K562 (cell line): ENCODE measurements around the gene TWIST1. TPM values are rescaled to one million over a fixed set of nuclear protein-coding genes. Genes with fewer than 3 reads are reported as not detected.

Source experiments
- ATAC-seq: fragments of 200-7000 bp; cut with Tn5 transposase; 3 replicates; pipeline ENCODE4 v1.9.1; 2020; ENCODE audit warnings: moderate library complexity
- BruUV-seq: library from RNA; stranded (reverse); fragments of 400-500 nt; replicated peaks from 2 replicates; lab custom pipeline; 2021; lab: Mats Ljungman, UMichigan
- CTCF ChIA-PET: fragments of 300-600 bp; formaldehyde crosslinking; extraction: SDS; loops from one replicate; lab custom pipeline; 2021; ENCODE audit warnings: low intra/inter-chr PET ratio; lab: Yijun Ruan, JAX
- POLR2A ChIA-PET: fragments of 300-600, 350-650 bp; sonication (Branson Sonifier 250); formaldehyde crosslinking; extraction: SDS; loops from one replicate; lab custom pipeline; 2021; ENCODE audit warnings: antibody characterized with exemption, inconsistent platforms; lab: Yijun Ruan, JAX
- DNase-seq, 4 experiments: peaks; one replicate each; pipeline versions ENCODE4 v3.0.0 to v3.0.0-alpha.2; 2011 to 2018; ENCODE audit warnings: low spot score in 3 of 4, mixed read lengths in 3 of 4; ENCODE audit errors: extremely low read depth in 1 of 4
- FAIRE-seq: peaks from 2 replicates; lab custom pipeline; 2011; peaks lifted over from hg19 to GRCh38; lab: Jason Lieb, UNC
- H2AFZ ChIP-seq: 2 replicates; pipeline ENCODE4 v1.6.0; 2011; ENCODE audit warnings: low read depth, low read length, control low read depth, inconsistent platforms
- H3K27ac ChIP-seq: fragments of 200-600 bp; 3 replicates; pipeline ENCODE4 v1.8.0; 2011; ENCODE audit warnings: low read depth, mild to moderate bottlenecking, control low read depth, inconsistent platforms, low read length, moderate library complexity, mixed read lengths; ENCODE audit errors: extremely low read depth
- H3K27me3 ChIP-seq, 2 experiments: fragments of 300-600 bp in 1 of 2; 2 replicates in 1 of 2; 3 replicates in 1 of 2; pipeline versions ENCODE4 v1.6.0 to v1.8.0; 2011; ENCODE audit warnings: inconsistent platforms in 2 of 2, low read length in 2 of 2, mild to moderate bottlenecking in 1 of 2, mixed read lengths in 1 of 2, moderate library complexity in 1 of 2; ENCODE audit not compliant: control insufficient read depth in 2 of 2, insufficient read depth in 2 of 2
- H3K36me3 ChIP-seq: fragments of 300-600 bp; 3 replicates; pipeline ENCODE4 v1.8.0; 2011; ENCODE audit warnings: mild to moderate bottlenecking, low read length, inconsistent platforms; ENCODE audit not compliant: control insufficient read depth, insufficient read depth
- H3K4me1 ChIP-seq, 2 experiments: fragments of 200-600 bp in 1 of 2; replicated peaks in 1 of 2; 2 replicates in 1 of 2; 3 replicates in 1 of 2; pipeline versions ENCODE4 v1.5.1 to v1.8.0; 2011; ENCODE audit warnings: inconsistent platforms in 2 of 2, low read length in 2 of 2, mild to moderate bottlenecking in 1 of 2, mixed read lengths in 1 of 2, moderate library complexity in 1 of 2; ENCODE audit not compliant: control insufficient read depth in 2 of 2, insufficient read depth in 2 of 2
- H3K4me2 ChIP-seq: 2 replicates; pipeline ENCODE4 v1.6.1; 2011; ENCODE audit warnings: low read length, control low read depth, inconsistent platforms, mixed read lengths; ENCODE audit not compliant: insufficient read depth
- H3K4me3 ChIP-seq: fragments of 200-600 bp; sonication (generic), shearing (Covaris generic); 2 replicates; pipeline ENCODE4 v1.5.1; 2016; ENCODE audit warnings: control low read depth, inconsistent platforms
- H3K79me2 ChIP-seq: fragments of 200-600 bp; 3 replicates; pipeline ENCODE4 v1.8.0; 2011; ENCODE audit warnings: low read length, inconsistent platforms; ENCODE audit not compliant: control insufficient read depth, insufficient read depth
- H3K9ac ChIP-seq, 2 experiments: 2 replicates each; pipeline versions ENCODE4 v1.6.0 to v1.6.1; 2011; ENCODE audit warnings: low read depth in 2 of 2, low read length in 2 of 2, control low read depth in 1 of 2, inconsistent platforms in 1 of 2, mild to moderate bottlenecking in 1 of 2, mixed read lengths in 1 of 2; ENCODE audit not compliant: insufficient read depth in 1 of 2
- H3K9me1 ChIP-seq: one replicate; pipeline ENCODE4 v1.6.0; 2011; ENCODE audit warnings: inconsistent platforms, mild to moderate bottlenecking, low read length, moderate library complexity; ENCODE audit not compliant: control insufficient read depth, insufficient read depth
- H3K9me3 ChIP-seq: replicated peaks from 2 replicates; pipeline ENCODE4 v1.5.1; 2011; ENCODE audit warnings: low read depth, low read length, inconsistent platforms; ENCODE audit not compliant: control insufficient read depth, insufficient read depth
- H4K20me1 ChIP-seq: replicated peaks from 2 replicates; pipeline ENCODE4 v1.6.1; 2011; ENCODE audit warnings: low read length, inconsistent platforms, mixed read lengths; ENCODE audit not compliant: control insufficient read depth, insufficient read depth
- ELK3 ChIP-seq: fragments of 450-650 bp; formaldehyde crosslinking; IDR thresholded peaks from 2 replicates; pipeline ENCODE4 v1.4.0; 2020; ENCODE audit warnings: mild to moderate bottlenecking
- EP300 ChIP-seq: IDR thresholded peaks from 2 replicates; pipeline ENCODE4 v1.6.1; 2012; ENCODE audit warnings: low read length, improper control_type of control experiment
- HNRNPL ChIP-seq: fragments of 200-400 bp; formaldehyde crosslinking; IDR thresholded peaks from 2 replicates; pipeline ENCODE4 v1.6.1; 2017; ENCODE audit warnings: low read depth, mild to moderate bottlenecking, low read length
- KLF1 ChIP-seq: fragments of 450-650 bp; IDR thresholded peaks from 2 replicates; pipeline ENCODE4 v1.6.1; 2016; ENCODE audit warnings: missing genetic modification characterization, missing compliant biosample characterization
- KLF16 ChIP-seq: IDR thresholded peaks from 2 replicates; pipeline ENCODE4 v1.6.1; 2016; ENCODE audit warnings: antibody characterized with exemption
- MAFG ChIP-seq: fragments of 450-650 bp; conservative IDR thresholded peaks from 2 replicates; pipeline ENCODE4 v1.6.1; 2016; ENCODE audit warnings: missing genetic modification characterization, missing compliant biosample characterization
- MTA2 ChIP-seq: fragments of 450-650 bp; IDR thresholded peaks from 2 replicates; pipeline ENCODE4 v1.6.1; 2016; ENCODE audit warnings: low read depth
- NFIX ChIP-seq: fragments of 250-450 bp; sonication (Bioruptor Pico); IDR thresholded peaks from 2 replicates; pipeline ENCODE4 v1.4.0; 2020; ENCODE audit warnings: low read depth, mild to moderate bottlenecking, moderate library complexity
- NR4A1 ChIP-seq, 2 experiments: fragments of 250-450 bp in 1 of 2; fragments of 450-650 bp in 1 of 2; sonication (Bioruptor Pico) in 1 of 2; IDR thresholded peaks; 2 replicates each; pipeline versions ENCODE4 v1.4.0 to v1.6.1; 2016 to 2020; ENCODE audit warnings: mild to moderate bottlenecking in 2 of 2, missing compliant biosample characterization in 1 of 2, missing genetic modification characterization in 1 of 2, moderate library complexity in 1 of 2
- POLR2H ChIP-seq: IDR thresholded peaks from 2 replicates; pipeline ENCODE4 v1.6.1; 2016; ENCODE audit warnings: missing genetic modification characterization, low read depth, mild to moderate bottlenecking, control low read depth, missing compliant biosample characterization, moderate library complexity
- WHSC1 ChIP-seq: IDR thresholded peaks from one replicate; pipeline ENCODE4 v1.6.1; 2012; ENCODE audit warnings: low read length, control low read depth, inconsistent platforms
- ZNF354B ChIP-seq: fragments of 250-450 bp; sonication (Bioruptor Pico); IDR thresholded peaks from 2 replicates; pipeline ENCODE4 v1.4.0; 2020
- ZNF76 ChIP-seq: fragments of 250-450 bp; sonication (Bioruptor Pico); IDR thresholded peaks from 2 replicates; pipeline ENCODE4 v1.4.0; 2020; ENCODE audit warnings: mild to moderate bottlenecking, moderate library complexity, borderline replicate concordance
- WGBS: fragments of 100-300 bp; shearing (Covaris generic); methylation state at CpG from one replicate; pipeline ENCODE4 v1.1.6; 2016; ENCODE audit warnings: low coverage, mixed read lengths; ENCODE audit not compliant: insufficient coverage; ENCODE audit errors: missing lambda C conversion rate; 5-methylcytosine and 5-hydroxymethylcytosine counted together
- in situ Hi-C: fragments of 300-500 bp; cut with MboI; formaldehyde crosslinking; loops from 4 replicates; pipeline ENCODE4 v1.15.0; 2018; ENCODE audit warnings: inconsistent platforms, mixed read lengths
- intact Hi-C: fragments of 100-400 bp; cut with micrococcal nuclease; formaldehyde crosslinking; loops from 2 replicates; pipeline ENCODE4 v1.14.2; 2022
- polyA plus RNA-seq, 8 experiments: library from polyadenylated mRNA; depleted of rRNA in 4 of 8; stranded (reverse) in 5 of 8; unstranded in 3 of 8; fragments of >200 nt; fragmentation: Nextera tagmentation in 2 of 8; fragmentation: Illumina TruSeq in 1 of 8; extraction: Ambion mirVana in 2 of 8; extraction: Trizol in 1 of 8; gene quantifications; 2 replicates each; pipeline versions ENCODE4 v1.2.1 to v1.2.3, GENCODE V29; 2011 to 2014; ENCODE audit warnings: inconsistent platforms in 1 of 8, missing spikeins in 1 of 8
- total RNA-seq, 7 experiments: library from RNA; depleted of rRNA in 6 of 7; stranded (reverse); fragments of >200 nt in 6 of 7; fragmentation: Illumina TruSeq in 2 of 7; extraction: Trizol in 2 of 7; gene quantifications; 2 replicates each; pipeline versions ENCODE4 v1.2.1 to v1.2.3, GENCODE V29; 2011 to 2021; ENCODE audit warnings: low replicate concordance in 1 of 7
- TF ChIP-seq, protein P1 (sequence below): fragments of 450-650 bp; IDR thresholded peaks from 2 replicates; pipeline ENCODE4 v1.6.1; 2016; ENCODE audit warnings: missing biosample characterization, missing genetic modification characterization

TWIST1 gene
- total and polyA plus RNA-seq, 9 of the 15 experiments (the other 6 are each of a cell fraction or from before 2014, with no cell fraction given) = 0.10 to 0.86 (median 0.15) TPM; not detected in 2

DNA sequence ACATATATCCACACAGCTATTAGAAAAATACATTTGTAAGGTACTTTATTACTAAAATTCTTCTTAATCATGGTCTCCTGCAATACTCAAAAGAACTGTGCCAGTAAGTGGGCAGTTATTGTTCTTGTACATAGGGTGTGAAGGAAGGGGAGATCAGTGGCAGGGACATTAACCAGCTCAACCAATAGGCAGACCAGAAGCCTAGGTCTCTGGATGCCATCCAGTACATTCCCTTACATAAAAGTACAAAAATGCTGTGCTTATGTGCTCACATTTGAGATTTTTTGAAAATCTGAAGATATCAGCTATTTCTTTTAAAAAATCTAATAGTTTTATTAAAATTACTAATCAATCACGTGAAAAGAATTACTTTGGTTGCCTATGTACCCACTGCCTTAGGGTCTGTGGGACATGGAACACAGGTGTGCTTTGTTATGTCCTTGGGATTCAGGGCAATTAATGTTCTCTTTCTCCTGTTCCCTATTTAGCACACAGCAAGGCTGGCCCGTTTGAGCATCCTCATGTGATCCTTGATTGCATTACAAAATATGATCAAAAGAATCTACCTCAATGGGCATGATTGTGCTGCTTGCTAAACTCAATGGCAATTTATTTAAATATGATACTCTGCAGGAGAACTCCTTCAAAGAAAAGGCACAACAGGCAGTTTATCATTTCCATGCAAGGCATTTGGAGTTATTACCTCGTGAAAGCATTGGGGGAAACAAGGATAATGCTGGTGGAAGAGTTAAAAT is 22.7 kb downstream of the TWIST1 start:
- Histone ChIP-seq H4K20me1 (no peaks in the 10 kb centered on the region), H3K27ac (no peak overlapping the region), H3K27me3 (no peaks in the 10 kb centered on the region), H3K9me3 (no peaks in the 10 kb centered on the region), H3K9ac (no peak overlapping the region), H2AFZ (no peak overlapping the region), H3K36me3 (no peaks in the 10 kb centered on the region), H3K4me3 (no peak overlapping the region), H3K79me2 (no peaks in the 10 kb centered on the region), H3K4me1 (no peaks in the 10 kb centered on the region), H3K9me1 (no peaks in the 10 kb centered on the region), H3K4me2 (no peak overlapping the region)
- intact Hi-C loops (no loop called here), in situ Hi-C loops (no loop called here)
- no TSS peak for BruUV-seq
- ATAC-seq (no peak), FAIRE-seq (no peak), DNase-seq (no peak)
- 0% methylated on average over 3 of the region's 3 CpGs for WGBS
- POLR2A ChIA-PET = no interaction called here
- CTCF ChIA-PET = no interaction called here
- TF ChIP-seq HNRNPL (no peak), KLF1 (tag) (no peak), ZNF354B (CRISPR knock-in tag) (no peak), MAFG (tag) (no peak), KLF16 (no peak), POLR2H (tag) (no peak), MTA2 (no peak), EP300 (no peak), WHSC1 (no peak), NFIX (no peak), NR4A1 (CRISPR knock-in tag; IDR thresholded peaks at IDR 0.05) (no peak), NR4A1 (tag; IDR thresholded peaks at IDR 0.05) (no peak), ZNF76 (CRISPR knock-in tag) (no peak), ELK3 (CRISPR knock-in tag) (no peak)
- TF ChIP-seq, protein P1, sequence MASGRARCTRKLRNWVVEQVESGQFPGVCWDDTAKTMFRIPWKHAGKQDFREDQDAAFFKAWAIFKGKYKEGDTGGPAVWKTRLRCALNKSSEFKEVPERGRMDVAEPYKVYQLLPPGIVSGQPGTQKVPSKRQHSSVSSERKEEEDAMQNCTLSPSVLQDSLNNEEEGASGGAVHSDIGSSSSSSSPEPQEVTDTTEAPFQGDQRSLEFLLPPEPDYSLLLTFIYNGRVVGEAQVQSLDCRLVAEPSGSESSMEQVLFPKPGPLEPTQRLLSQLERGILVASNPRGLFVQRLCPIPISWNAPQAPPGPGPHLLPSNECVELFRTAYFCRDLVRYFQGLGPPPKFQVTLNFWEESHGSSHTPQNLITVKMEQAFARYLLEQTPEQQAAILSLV = no peak
